Endothelial cell of umbilical vein (primary cell): ENCODE results near the gene LMBRD1.

Source experiments
- CTCF ChIP-seq, 2 donors: IDR thresholded peaks; 1 replicate in 1 of 2; 2 replicates in 1 of 2; pipeline ENCODE4 v1.5.1; 2011; ENCODE audit warnings: low read length in 2 of 2, mild to moderate bottlenecking in 2 of 2, moderate library complexity in 2 of 2, control low read depth in 1 of 2, inconsistent platforms in 1 of 2, low read depth in 1 of 2; ENCODE audit not compliant: insufficient read depth in 1 of 2; ENCODE audit errors: extremely low read depth in 1 of 2
- EZH2 ChIP-seq: IDR thresholded peaks from 2 replicates; pipeline ENCODE4 v1.6.1; 2012; ENCODE audit warnings: borderline replicate concordance, low read depth, mild to moderate bottlenecking, moderate library complexity, low read length, inconsistent platforms; ENCODE audit not compliant: severe bottlenecking
- GATA2 ChIP-seq: IDR thresholded peaks from 2 replicates; pipeline ENCODE4 v1.7.0; 2011; ENCODE audit warnings: low read depth, mild to moderate bottlenecking, moderate library complexity, mixed read lengths, low read length; ENCODE audit not compliant: insufficient read length, insufficient read depth
- JUN ChIP-seq: IDR thresholded peaks from 2 replicates; pipeline ENCODE4 v1.6.1; 2011; ENCODE audit warnings: borderline replicate concordance, low read depth; ENCODE audit not compliant: insufficient read length, insufficient read depth
- MYC ChIP-seq: IDR thresholded peaks from one replicate; pipeline ENCODE4 v1.6.1; 2011; ENCODE audit warnings: mild to moderate bottlenecking, low read depth, low read length
- POLR2A ChIP-seq: IDR thresholded peaks from 2 replicates; pipeline ENCODE4 v1.6.1; 2012; ENCODE audit warnings: low read depth, mild to moderate bottlenecking, control low read depth, low read length
- POLR2AphosphoS5 ChIP-seq: IDR thresholded peaks from 2 replicates; pipeline ENCODE4 v1.6.1; 2012; ENCODE audit warnings: low read depth, mild to moderate bottlenecking, control low read depth, low read length, moderate library complexity; ENCODE audit not compliant: insufficient read depth

- no peak for TF ChIP-seq CTCF (IDR thresholded peaks at IDR 0.05; ENCODE audit: extremely low read depth in 1 of 2, insufficient read depth in 1 of 2, low read depth in 1 of 2, low read length in 2 of 2)
- TF ChIP-seq POLR2AphosphoS5 = no peak
- no peak for TF ChIP-seq EZH2
- no peak for TF ChIP-seq POLR2A
- TF ChIP-seq JUN = no peak
- TF ChIP-seq GATA2 = no peak
- TF ChIP-seq MYC = no peak
Measured at GRCh38 chr6:69729870-69730449, 66.8 kb downstream of the LMBRD1 start.
